Measurements from ENCODE around the gene TM4SF5.

GRCh38 chr17:4789701-4789950 lies 17.9 kb downstream of the TM4SF5 start:
- no peak for TF ChIP-seq POLR2AphosphoS5 (IDR thresholded peaks at IDR 0.05; ENCODE audit: low read depth, low read length)
- no peak for TF ChIP-seq POLR2A (IDR thresholded peaks at IDR 0.05; ENCODE audit: low read depth, low read length)
- TF ChIP-seq TAF1 (IDR thresholded peaks at IDR 0.05; ENCODE audit: low read depth, low read length), result no peak
